H9 (cell line): ENCODE results near the gene DUSP14. TPM values are rescaled to one million over a fixed set of nuclear protein-coding genes. Genes with fewer than 3 reads are reported as not detected.
A peak's percentile ranks its signal among the peaks of the same experiment; 100 is the strongest.

ENCODE experiments used
- DNase-seq: peaks from one replicate; pipeline ENCODE4 v3.0.0-alpha.2; 2017
- H2AFZ ChIP-seq: one replicate; pipeline ENCODE4 v1.6.1; 2013; ENCODE audit warnings: mild to moderate bottlenecking, low read length, control low read depth, moderate library complexity
- H2AK5ac ChIP-seq: 2 replicates; pipeline ENCODE4 v1.6.1; 2013; ENCODE audit warnings: low read length, control low read depth, mixed read lengths; ENCODE audit not compliant: insufficient read length
- H2BK120ac ChIP-seq: one replicate; pipeline ENCODE4 v1.6.1; 2013; ENCODE audit warnings: low read depth, mild to moderate bottlenecking, low read length, control low read depth, inconsistent platforms; ENCODE audit not compliant: poor library complexity, severe bottlenecking
- H2BK12ac ChIP-seq: 2 replicates; pipeline ENCODE4 v1.6.1; 2013; ENCODE audit warnings: low read length, control low read depth, mixed read lengths, low read depth; ENCODE audit not compliant: insufficient read length
- H2BK15ac ChIP-seq: 2 replicates; pipeline ENCODE4 v1.6.1; 2013; ENCODE audit warnings: low read depth, low read length, control low read depth
- H2BK20ac ChIP-seq: one replicate; pipeline ENCODE4 v1.6.1; 2013; ENCODE audit warnings: low read depth, mild to moderate bottlenecking, low read length, control low read depth, inconsistent platforms; ENCODE audit not compliant: poor library complexity, severe bottlenecking
- H2BK5ac ChIP-seq: 2 replicates; pipeline ENCODE4 v1.6.1; 2013; ENCODE audit warnings: low read length, control low read depth, mixed read lengths; ENCODE audit not compliant: insufficient read length
- H3K14ac ChIP-seq: 2 replicates; pipeline ENCODE4 v1.6.1; 2013; ENCODE audit warnings: low read length, control low read depth; ENCODE audit not compliant: insufficient read depth
- H3K18ac ChIP-seq: 2 replicates; pipeline ENCODE4 v1.6.1; 2013; ENCODE audit warnings: low read depth, mild to moderate bottlenecking, mixed read lengths, low read length, control low read depth; ENCODE audit not compliant: insufficient read length
- H3K23ac ChIP-seq: 2 replicates; pipeline ENCODE4 v1.6.1; 2013; ENCODE audit warnings: low read length, control low read depth, mixed read lengths, low read depth; ENCODE audit not compliant: insufficient read length
- H3K23me2 ChIP-seq: 2 replicates; pipeline ENCODE4 v1.6.1; 2013; ENCODE audit warnings: low read depth, mild to moderate bottlenecking, mixed read lengths, low read length, control low read depth; ENCODE audit not compliant: insufficient read length, poor library complexity, severe bottlenecking
- H3K27ac ChIP-seq: 2 replicates; pipeline ENCODE4 v1.5.1; 2013; ENCODE audit warnings: low read length, control low read depth, mixed read lengths, low read depth; ENCODE audit not compliant: insufficient read length
- H3K27me3 ChIP-seq: 2 replicates; pipeline ENCODE4 v1.6.1; 2013; ENCODE audit warnings: low read length, control low read depth, inconsistent platforms; ENCODE audit not compliant: insufficient read depth
- H3K4ac ChIP-seq: 2 replicates; pipeline ENCODE4 v1.6.1; 2013; ENCODE audit warnings: low read depth, mild to moderate bottlenecking, control low read depth, inconsistent platforms, low read length, moderate library complexity
- H3K4me1 ChIP-seq: 2 replicates; pipeline ENCODE4 v1.6.1; 2013; ENCODE audit warnings: low read length, control low read depth, inconsistent platforms; ENCODE audit not compliant: insufficient read depth
- H3K4me2 ChIP-seq: 2 replicates; pipeline ENCODE4 v1.6.1; 2013; ENCODE audit warnings: low read length, control low read depth, mixed read lengths; ENCODE audit not compliant: insufficient read length, insufficient read depth
- H3K56ac ChIP-seq: 2 replicates; pipeline ENCODE4 v1.6.1; 2013; ENCODE audit warnings: low read depth, mild to moderate bottlenecking, mixed read lengths, low read length, control low read depth; ENCODE audit not compliant: insufficient read length
- H3K79me1 ChIP-seq: 2 replicates; pipeline ENCODE4 v1.6.1; 2013; ENCODE audit warnings: low read depth, mild to moderate bottlenecking, moderate library complexity, low read length, control low read depth, inconsistent platforms; ENCODE audit not compliant: insufficient read depth, poor library complexity, severe bottlenecking
- H3K79me2 ChIP-seq: 2 replicates; pipeline ENCODE4 v1.6.1; 2013; ENCODE audit warnings: low read length, control low read depth, inconsistent platforms; ENCODE audit not compliant: insufficient read depth
- H3K9ac ChIP-seq: 2 replicates; pipeline ENCODE4 v1.6.1; 2013; ENCODE audit warnings: low read length, control low read depth, mixed read lengths; ENCODE audit not compliant: insufficient read length; ENCODE audit errors: extremely low read depth
- H3K9me3 ChIP-seq: one replicate; pipeline ENCODE4 v1.6.1; 2013; ENCODE audit warnings: low read depth, low read length, inconsistent platforms; ENCODE audit not compliant: control insufficient read depth
- H3T11ph ChIP-seq: one replicate; pipeline ENCODE4 v1.6.1; 2013; ENCODE audit warnings: mild to moderate bottlenecking, low read length, control low read depth, inconsistent platforms
- H4K20me1 ChIP-seq: one replicate; pipeline ENCODE4 v1.6.1; 2013; ENCODE audit not compliant: control insufficient read depth, insufficient read length, insufficient read depth
- H4K5ac ChIP-seq: 2 replicates; pipeline ENCODE4 v1.6.1; 2013; ENCODE audit warnings: low read depth, mild to moderate bottlenecking, mixed read lengths, low read length, control low read depth; ENCODE audit not compliant: insufficient read length
- H4K8ac ChIP-seq: replicated peaks from 2 replicates; pipeline ENCODE4 v1.6.1; 2013; ENCODE audit warnings: low read length, control low read depth, mixed read lengths, low read depth; ENCODE audit not compliant: insufficient read length
- H4K91ac ChIP-seq: 2 replicates; pipeline ENCODE4 v1.6.1; 2013; ENCODE audit warnings: low read depth, mild to moderate bottlenecking, moderate library complexity, mixed read lengths, low read length, control low read depth; ENCODE audit not compliant: insufficient read length
- H3K27ac Mint-ChIP-seq, 3 experiments: 2 replicates in 2 of 3; 3 replicates in 1 of 3; pipeline ENCODE4 v1.8.0; 2020 to 2021; ENCODE audit warnings: mixed read lengths in 3 of 3, mild to moderate bottlenecking in 1 of 3, moderate library complexity in 1 of 3
- H3K27me3 Mint-ChIP-seq: 2 replicates; pipeline ENCODE4 v1.8.0; 2021; ENCODE audit warnings: low read depth, mild to moderate bottlenecking, moderate library complexity, mixed read lengths
- H3K36me3 Mint-ChIP-seq, 3 experiments: 2 replicates in 2 of 3; 3 replicates in 1 of 3; pipeline ENCODE4 v1.8.0; 2020 to 2021; ENCODE audit warnings: low read depth in 3 of 3, mixed read lengths in 3 of 3; ENCODE audit not compliant: insufficient read depth in 1 of 3
- H3K4me1 Mint-ChIP-seq, 2 experiments: 2 replicates each; pipeline ENCODE4 v1.8.0; 2020; ENCODE audit warnings: mixed read lengths in 2 of 2
- H3K4me3 Mint-ChIP-seq, 2 experiments: 2 replicates in 1 of 2; 3 replicates in 1 of 2; pipeline ENCODE4 v1.8.0; 2020 to 2021; ENCODE audit warnings: mild to moderate bottlenecking in 2 of 2, mixed read lengths in 2 of 2, moderate library complexity in 1 of 2
- H3K9me3 Mint-ChIP-seq, 2 experiments: 2 replicates in 1 of 2; 3 replicates in 1 of 2; pipeline ENCODE4 v1.8.0; 2020; ENCODE audit warnings: mild to moderate bottlenecking in 2 of 2, mixed read lengths in 2 of 2, moderate library complexity in 1 of 2
- WGBS: extraction: QIAGEN DNeasy Blood & Tissue Kit; methylation state at CpG from one replicate; pipeline ENCODE4 v1.1.7; 2013; ENCODE audit warnings: missing lambda C conversion rate, low lambda C conversion rate, mixed read lengths; ENCODE audit not compliant: insufficient read length; ENCODE audit errors: extremely low coverage; 5-methylcytosine and 5-hydroxymethylcytosine counted together
- total RNA-seq: library from RNA; stranded (reverse); gene quantifications from 2 replicates; pipeline ENCODE4 v1.2.1, GENCODE V29; 2021
- TF ChIP-seq, protein P1 (sequence below): fragments of 200-600 bp; sonication (generic); conservative IDR thresholded peaks from 3 replicates; pipeline ENCODE4 v1.8.0; 2021; ENCODE audit warnings: antibody characterized with exemption, mild to moderate bottlenecking

The DUSP14 gene
- total RNA-seq, 1 experiment from 2014 or later: 21.3 TPM

DNA sequence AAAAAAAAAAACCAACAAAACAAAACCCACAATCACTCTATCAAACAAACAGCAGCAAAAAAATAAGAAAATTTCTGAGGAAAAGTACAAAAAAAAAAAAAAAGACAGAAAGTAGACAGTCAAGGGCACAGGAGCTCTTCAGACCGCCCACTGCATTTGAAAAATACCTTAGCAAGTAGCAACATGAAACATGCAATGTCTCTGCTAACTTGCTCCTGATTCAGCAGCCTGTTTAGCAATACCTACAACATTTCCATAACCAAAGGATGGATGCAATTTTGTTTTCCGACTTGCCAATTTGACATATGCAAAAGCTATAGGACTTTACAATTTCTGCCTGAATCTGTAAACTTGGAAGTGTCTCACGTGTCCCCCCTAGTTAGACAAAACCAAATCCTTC, 62.1 kb downstream of the DUSP14 start:
- H3K4me3 Mint-ChIP-seq: no peak overlapping the region
- Histone ChIP-seq H4K20me1 (no peaks in the 10 kb centered on the region), H2BK5ac (no peak overlapping the region), H3T11ph (no peak overlapping the region), H2BK15ac (no peak overlapping the region), H3K4ac (no peak overlapping the region), H2BK120ac (no peak overlapping the region), H3K9ac (peak overlapping the region; percentile 7), H4K5ac (no peak overlapping the region), H3K27me3 (no peaks in the 10 kb centered on the region), H3K18ac (no peak overlapping the region), H3K14ac (no peak overlapping the region), H4K91ac (no peak overlapping the region), H3K23ac (no peak overlapping the region), H3K9me3 (no peaks in the 10 kb centered on the region), H3K79me1 (no peaks in the 10 kb centered on the region), H3K4me1 (no peaks in the 10 kb centered on the region), H2BK20ac (no peak overlapping the region), H4K8ac (no peak overlapping the region), H2BK12ac (no peak overlapping the region), H3K4me2 (no peak overlapping the region), H3K23me2 (no peaks in the 10 kb centered on the region), H3K56ac (no peak overlapping the region), H2AFZ (no peak overlapping the region), H2AK5ac (no peak overlapping the region), H3K27ac (no peak overlapping the region), H3K79me2 (no peaks in the 10 kb centered on the region)
- 0 out of 7 replicates have a peak overlapping the region, but pooled peaks of 2 of the 3 experiments have one; percentile 38 to 39 for H3K27ac Mint-ChIP-seq
- no peak for DNase-seq
- peaks cover 3 to 5% of the 10 kb centered on the region in 2 experiments; a peak in 3 of 4 replicates for H3K4me1 Mint-ChIP-seq
- H3K27me3 Mint-ChIP-seq: no peaks in the 10 kb centered on the region
- H3K9me3 Mint-ChIP-seq: no peaks in the 10 kb centered on the region
- peaks cover 1 to 20% (median 9%) of the 10 kb centered on the region in 3 experiments; a peak in 5 of 7 replicates for H3K36me3 Mint-ChIP-seq
- TF ChIP-seq, protein P1, sequence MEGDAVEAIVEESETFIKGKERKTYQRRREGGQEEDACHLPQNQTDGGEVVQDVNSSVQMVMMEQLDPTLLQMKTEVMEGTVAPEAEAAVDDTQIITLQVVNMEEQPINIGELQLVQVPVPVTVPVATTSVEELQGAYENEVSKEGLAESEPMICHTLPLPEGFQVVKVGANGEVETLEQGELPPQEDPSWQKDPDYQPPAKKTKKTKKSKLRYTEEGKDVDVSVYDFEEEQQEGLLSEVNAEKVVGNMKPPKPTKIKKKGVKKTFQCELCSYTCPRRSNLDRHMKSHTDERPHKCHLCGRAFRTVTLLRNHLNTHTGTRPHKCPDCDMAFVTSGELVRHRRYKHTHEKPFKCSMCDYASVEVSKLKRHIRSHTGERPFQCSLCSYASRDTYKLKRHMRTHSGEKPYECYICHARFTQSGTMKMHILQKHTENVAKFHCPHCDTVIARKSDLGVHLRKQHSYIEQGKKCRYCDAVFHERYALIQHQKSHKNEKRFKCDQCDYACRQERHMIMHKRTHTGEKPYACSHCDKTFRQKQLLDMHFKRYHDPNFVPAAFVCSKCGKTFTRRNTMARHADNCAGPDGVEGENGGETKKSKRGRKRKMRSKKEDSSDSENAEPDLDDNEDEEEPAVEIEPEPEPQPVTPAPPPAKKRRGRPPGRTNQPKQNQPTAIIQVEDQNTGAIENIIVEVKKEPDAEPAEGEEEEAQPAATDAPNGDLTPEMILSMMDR: no peak
- no CpG with 5 or more reads among the region's 3 CpGs for WGBS
